OCI-LY3 (cell line): ENCODE results near the gene MAN1A1.

ENCODE experiments used
- EZH2phosphoT487 ChIP-seq: fragments of 200-600 bp; shearing (Covaris generic); IDR thresholded peaks from 2 replicates; pipeline ENCODE4 v1.6.1; 2018; ENCODE audit warnings: antibody characterized with exemption, mixed run types, low read depth
- TF ChIP-seq, protein P1 (sequence below): fragments of 200-600, 300-600 bp; sonication (generic); IDR thresholded peaks from 2 replicates; pipeline ENCODE4 v1.5.1; 2014; ENCODE audit warnings: antibody characterized with exemption, low read length, low read depth

GRCh38 chr6:119311514-119312142 is 37.9 kb downstream of the MAN1A1 start:
- TF ChIP-seq, protein P1, sequence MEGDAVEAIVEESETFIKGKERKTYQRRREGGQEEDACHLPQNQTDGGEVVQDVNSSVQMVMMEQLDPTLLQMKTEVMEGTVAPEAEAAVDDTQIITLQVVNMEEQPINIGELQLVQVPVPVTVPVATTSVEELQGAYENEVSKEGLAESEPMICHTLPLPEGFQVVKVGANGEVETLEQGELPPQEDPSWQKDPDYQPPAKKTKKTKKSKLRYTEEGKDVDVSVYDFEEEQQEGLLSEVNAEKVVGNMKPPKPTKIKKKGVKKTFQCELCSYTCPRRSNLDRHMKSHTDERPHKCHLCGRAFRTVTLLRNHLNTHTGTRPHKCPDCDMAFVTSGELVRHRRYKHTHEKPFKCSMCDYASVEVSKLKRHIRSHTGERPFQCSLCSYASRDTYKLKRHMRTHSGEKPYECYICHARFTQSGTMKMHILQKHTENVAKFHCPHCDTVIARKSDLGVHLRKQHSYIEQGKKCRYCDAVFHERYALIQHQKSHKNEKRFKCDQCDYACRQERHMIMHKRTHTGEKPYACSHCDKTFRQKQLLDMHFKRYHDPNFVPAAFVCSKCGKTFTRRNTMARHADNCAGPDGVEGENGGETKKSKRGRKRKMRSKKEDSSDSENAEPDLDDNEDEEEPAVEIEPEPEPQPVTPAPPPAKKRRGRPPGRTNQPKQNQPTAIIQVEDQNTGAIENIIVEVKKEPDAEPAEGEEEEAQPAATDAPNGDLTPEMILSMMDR, result no peak
- no peak for TF ChIP-seq EZH2phosphoT487
